Endometrial microvascular endothelial cells (primary cell): ENCODE data around the gene PIAS3. TPM values are rescaled to one million over a fixed set of nuclear protein-coding genes. Genes with fewer than 3 reads are reported as not detected.
"Not testable (repeated sequence)": the region's sequence is repeated elsewhere in the genome, so short reads cannot be mapped to it uniquely, and the experiment has no call there.

Experiments used
- in situ Hi-C: cut with HindIII; loops from 2 replicates; pipeline ENCODE4 v1.10.0; 2017; ENCODE audit warnings: low sequenced_read_pairs, low pct_unique_long_range_greater_than_20kb; ENCODE audit errors: inconsistent ontology term
- total RNA-seq: library from RNA; depleted of rRNA; stranded (reverse); fragments of >200 nt; gene quantifications from one replicate; pipeline ENCODE4 v1.2.3, GENCODE V29; 2015; ENCODE audit errors: inconsistent ontology term

The PIAS3 gene
- total RNA-seq, 1 donor from 2014 or later: 40.0 TPM

DNA sequence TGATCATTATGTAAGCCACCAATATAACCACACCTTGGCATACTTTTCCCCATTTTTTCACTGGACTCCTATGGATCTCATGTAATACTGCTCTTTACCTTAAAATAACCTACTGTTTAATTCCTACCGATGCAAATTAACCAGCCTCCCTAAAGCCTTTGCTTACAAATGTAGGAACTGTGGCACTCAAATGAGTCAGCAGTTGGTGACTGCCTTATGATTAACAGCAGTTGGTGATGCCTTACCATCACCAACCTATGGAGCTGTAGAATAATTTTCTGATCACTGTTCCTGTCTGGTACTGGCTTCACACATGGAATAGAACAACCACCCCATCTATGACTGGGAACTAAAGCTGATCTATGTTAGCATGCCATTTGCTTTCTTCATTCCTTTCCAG lies 21.2 kb downstream of the PIAS3 start:
- in situ Hi-C loops: no loop called here

DNA sequence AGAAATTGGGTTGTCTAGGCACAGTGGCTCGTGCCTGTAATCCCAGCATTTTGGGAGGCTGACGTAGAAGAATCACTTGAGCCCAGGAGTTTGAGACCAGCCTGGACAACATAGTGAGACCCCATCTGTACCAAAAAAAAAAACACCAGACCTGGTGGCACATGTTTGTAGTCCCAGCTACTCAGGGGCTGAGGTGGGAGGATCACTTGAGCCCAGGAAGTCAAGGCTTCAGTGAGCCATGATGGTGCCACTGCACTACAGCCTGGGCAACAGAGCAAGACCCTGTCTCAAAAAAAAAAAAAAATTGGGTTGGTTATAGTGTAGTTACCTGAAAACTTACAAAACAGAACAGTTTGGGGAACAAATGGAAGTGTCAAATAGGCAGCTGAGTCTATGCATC lies 28.1 kb downstream of the PIAS3 start:
- in situ Hi-C loops: not testable (repeated sequence)

DNA sequence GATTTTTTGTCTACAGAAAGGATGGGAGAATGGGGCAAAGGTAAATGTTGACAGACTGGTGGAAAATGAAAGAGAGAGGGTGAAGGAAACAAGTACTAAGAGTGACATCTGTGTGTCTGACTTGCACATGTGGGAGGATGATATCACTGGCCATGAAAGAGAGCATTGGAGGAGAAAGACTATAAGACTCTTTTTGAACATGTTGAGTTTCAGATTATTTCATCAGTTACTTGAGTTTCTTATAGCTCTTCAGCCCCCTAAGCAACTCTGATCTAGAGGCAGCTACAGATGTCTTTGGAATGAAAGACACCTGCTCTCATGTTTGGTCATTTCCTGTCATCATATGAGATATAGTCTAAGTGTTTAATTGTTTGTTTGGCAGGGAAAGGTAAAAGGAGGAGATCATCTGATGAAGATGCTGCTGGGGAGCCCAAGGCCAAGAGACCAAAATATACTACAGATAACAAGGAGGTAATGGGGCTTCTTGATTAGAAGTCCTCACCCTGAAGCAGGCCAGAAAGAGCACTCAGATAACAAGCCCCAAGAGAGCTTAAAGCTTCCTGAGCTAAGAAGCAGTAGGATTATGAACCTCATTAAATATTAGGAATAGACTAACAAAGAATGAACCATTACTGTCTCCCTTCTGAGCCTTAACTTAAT lies 30.4 kb downstream of the PIAS3 start:
- in situ Hi-C loops: no loop called here

DNA sequence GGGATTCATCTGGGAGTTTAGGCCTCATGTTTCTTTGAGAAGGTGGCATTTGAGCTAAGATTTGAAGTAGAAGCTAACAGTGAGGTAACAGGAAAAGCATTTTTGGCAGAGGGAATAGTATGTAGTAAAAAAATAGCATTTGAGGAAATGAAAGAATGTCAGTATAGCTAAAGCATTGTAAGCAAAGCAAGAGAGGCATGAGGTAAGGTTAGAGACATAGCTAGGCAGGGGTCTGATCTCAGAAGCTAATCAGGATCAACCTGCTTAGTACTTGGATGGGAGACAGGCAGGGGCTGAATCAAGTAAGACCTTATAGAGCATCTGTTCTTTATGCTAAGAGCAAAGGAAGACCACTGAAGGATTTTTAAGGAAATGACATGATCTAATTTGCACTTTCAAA lies 30.9 kb downstream of the PIAS3 start:
- in situ Hi-C loops: no loop called here

DNA sequence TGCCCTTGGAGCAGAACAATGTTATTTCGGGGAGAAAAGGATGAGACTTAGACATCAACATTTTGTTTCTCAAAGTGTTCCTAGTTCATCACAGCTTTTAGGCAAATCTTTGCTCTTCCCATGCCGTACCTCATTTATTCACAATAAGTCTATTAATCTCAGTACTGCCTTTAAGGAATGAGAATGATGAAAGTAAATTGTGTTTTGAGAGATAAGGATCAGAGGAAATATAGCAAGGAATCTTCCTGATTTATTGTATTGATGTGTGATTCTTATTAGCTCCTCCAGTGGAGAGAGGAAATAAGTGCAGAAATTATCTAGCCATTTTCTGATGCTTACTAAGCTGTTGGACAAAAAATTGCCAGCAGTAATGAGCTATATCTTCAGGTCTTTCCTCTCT lies 32.9 kb downstream of the PIAS3 start:
- in situ Hi-C loops: no loop called here

DNA sequence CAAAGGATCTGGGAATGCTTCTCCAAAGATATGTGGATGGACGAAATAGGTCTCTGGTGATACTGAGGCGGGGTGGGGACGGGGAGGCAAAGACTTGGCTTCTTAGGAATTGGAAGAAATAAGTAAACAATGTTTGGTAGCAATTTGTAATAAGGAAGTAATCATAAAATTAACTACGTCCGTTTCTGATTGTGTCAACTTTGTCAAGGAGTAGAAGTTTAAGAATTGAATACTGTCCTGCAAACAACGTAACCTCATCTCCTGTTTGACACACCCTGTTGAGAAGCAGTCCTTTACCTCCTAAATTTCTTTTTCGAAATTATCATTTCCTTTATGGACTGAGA lies 34.4 kb downstream of the PIAS3 start:
- in situ Hi-C loops: no loop called here

DNA sequence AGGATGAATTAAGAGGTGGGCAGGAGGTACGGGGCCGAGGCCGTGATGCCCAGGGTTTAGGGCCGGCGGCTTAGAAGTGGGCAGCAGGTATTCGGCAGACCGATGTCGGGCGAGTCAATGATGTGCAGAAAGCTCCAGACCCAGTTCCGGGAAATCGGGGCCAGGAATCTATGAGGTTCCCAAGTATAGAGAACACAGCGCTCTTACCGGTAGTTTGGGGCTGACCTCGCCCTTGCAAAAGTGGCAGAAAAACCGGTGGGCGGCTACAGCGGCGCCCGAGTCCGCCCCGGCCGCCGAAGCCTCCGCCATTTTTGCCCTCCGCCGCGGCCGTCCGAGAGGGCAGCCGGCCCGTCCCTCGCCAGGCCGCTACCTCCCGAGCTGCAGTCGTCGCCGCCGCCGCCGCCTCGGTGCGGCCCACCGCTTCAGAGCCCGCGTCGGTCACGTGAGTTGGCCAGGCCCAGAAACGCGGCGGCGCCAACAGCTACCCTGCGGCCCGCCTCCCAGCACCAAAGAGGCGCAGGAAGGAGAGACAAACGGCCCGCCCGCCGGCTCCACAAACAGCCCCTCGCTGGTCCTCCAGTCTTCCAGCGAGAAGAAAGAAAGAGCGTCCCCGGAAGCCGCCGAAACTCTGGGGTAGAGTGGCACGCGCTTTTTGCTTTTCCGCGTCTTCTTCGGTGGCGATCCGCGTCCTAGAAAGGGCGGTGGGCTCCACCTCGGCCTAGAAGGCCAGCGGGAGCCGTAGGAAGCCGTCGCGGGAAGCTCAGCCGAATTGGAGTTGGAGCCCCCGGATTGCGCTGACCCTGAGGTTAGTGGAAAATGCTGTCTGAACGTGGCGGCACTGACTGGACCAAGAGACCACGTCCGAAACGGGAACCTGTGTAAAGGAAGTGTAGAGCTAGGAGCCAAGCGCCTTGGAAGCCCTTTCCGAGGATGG lies 35.0 kb downstream of the PIAS3 start, which contains the start of the genes POLR3C and RNF115:
Gene POLR3C (plus strand): TSS at position 636 of the 934 bp plus-strand sequence. CDS start 1,577 bp downstream, outside the sequence.
Gene RNF115 (minus strand): TSS at position 531 of the 934 bp plus-strand sequence. CDS start 222 bp downstream, at position 309.
- in situ Hi-C loops: no loop called here

DNA sequence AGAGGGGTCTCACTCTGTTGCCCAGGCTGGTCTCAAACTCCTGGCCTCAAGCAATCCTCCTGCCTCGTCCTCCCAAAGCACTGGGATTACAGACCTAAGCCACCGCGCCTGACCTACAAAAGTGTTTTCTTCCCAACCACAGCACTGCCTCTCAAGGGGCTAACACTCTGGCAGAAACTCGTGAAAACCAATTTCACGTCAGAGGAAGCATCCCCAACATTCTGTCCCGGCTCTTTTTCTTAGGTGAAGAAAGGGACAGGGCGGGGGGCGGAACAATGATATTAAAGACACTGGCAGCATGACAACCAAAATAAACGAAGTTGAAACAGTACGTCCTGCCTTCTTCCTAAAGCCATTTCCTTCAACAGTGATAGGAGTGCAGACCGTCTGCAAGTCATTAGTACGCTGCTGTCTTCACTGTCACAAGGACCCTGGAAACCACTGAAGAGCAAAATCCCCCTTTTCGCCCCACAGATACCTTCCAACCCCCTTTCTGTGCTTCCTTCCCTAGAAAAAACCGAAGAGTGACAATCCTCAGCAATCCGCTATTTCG lies 36.0 kb downstream of the PIAS3 start:
- in situ Hi-C loops: not testable (repeated sequence)

DNA sequence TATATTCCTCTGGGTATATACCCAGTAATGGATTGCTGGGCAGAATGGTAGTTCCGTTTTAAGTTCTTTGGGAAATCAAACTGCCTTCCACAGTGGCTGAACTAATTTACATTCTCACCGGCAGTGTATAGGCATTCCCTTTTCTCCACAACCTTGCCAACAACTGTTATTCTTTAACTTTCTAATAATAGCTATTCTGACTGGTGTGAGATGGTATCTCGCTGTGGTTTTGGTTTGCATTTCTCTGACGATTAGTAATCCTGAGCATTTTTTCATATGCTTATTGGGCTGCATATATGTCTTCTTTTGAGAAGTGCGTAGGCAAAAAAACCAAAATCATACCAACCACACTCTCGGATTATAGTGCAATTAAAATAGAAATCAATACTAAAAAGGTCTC lies 40.8 kb downstream of the PIAS3 start:
- in situ Hi-C loops: not testable (repeated sequence)

DNA sequence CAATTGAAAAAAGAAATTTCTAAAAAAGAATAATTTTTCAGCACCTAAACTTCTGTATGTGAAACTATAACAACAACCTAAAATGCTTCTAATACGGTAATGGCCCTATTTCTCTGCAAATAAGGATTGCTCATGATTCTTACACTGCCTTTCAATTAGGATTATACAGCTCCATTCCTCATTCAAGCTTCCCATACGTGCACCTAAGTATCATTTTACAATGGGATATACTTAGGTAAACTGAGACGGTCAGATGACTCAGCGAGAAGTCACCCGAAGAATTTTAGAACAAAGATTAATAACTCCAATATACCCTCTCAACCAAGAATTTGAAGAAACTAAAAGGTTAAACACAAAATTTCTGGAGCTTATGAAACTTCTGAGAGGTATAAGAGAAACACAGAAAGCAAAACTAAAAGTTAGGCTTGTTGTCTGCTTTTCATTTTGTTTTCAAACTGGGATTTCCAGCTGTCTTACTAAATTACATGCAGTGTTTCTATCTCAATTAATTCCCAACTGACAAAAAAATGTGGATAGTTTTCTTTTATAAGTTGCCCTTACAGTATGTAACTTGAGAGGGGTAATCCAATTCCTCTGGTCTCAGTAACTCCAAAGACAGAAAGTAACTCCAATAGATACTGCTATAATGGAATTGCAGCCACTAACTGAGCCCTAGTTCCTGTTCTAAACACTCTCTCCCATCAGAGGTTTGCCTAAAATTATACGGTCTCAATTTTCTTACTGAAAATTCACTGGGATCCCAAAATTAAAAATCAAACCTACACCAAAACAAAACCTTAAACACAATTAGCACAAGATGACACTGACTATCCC lies 45.7 kb downstream of the PIAS3 start:
- in situ Hi-C loops: not testable (repeated sequence)

DNA sequence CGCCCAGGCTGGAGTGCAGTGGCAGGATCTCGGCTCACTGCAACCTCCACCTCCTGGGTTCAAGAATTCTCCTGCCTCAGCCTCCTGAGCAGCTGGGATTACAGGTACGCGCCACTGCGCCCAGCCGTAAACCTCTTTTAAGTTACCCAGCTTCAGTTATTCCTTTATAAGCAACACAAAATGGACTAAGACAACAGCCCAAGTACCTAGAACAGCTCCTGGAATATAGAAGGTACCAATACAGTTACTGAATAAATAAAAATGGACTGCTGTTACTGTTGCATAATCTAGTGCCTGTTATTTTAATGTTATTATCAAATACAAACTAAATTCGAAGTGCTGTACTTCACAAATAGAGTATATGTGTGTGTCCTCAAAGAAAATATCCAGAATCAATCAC lies 52.0 kb downstream of the PIAS3 start:
- in situ Hi-C loops: no loop called here

DNA sequence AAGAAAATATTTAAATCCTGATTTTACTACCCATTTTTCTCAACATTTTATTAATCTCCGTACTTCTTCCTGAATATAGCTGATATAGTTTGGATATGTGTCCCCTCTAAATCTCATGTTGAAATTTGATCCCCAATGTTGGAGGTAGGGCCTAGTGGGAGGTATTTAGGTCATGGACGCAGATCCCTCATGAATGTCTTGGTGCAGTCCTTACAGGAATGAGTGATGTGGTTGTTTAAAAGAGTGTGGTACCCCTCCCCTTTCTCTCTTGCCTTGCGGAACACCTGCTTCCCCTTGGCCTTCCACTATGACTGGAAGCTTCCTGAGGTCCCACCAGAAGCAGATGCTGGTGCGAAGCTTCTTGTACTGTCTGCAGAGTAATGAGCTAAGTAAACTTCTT lies 52.5 kb downstream of the PIAS3 start:
- in situ Hi-C loops: no loop called here

DNA sequence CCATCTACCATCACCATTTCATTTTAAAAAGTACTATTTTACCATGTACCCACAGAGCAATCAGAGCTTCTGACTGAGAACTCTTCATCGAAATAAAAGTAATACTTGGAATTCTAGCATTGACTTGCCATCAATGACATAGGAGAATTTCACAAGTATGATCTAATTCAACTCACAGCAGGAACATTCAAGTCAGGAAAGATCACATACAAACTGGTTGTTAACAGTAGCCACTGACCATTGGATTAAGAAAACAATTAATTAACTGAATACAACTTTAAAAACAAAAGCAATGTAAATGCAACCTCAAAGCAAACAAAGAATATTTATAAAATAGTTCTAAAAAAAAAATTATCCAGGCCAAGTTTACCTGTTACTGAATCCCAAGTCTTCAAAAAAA lies 53.8 kb downstream of the PIAS3 start:
- in situ Hi-C loops: no loop called here

DNA sequence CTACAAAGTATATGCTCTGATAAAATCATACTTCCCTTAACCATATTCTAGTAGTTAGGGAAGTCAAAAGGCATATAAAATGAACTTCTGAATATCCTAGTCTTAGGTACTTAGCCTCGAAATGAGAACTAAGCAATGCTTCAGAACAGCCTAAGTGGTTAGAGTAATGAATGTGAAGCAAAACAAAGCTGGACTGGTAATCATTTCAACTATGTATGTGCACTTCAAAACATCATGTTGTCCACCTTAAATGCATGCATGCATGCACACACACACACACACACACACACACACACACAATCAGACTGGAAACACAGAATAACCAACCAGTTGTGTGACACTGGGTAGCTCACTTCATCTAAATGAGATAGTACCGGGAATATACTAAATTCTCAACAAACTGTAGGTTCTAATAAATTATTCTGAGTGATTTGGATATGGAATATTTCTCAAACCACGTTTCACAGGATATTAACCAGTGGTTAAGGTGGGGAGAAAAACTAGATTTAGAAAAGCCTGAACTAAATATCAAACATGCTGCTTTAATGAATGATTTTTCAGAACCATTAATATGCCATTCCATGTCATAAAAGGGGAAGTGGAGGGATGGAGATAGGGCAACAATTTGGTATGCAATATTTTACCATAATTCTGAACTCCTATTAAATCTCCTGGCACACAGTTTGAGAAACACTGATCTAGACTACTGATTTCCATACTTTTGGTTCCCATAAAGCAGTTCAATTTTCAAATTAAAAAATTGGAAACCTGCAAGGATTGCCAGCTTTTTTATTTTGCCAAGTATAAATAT lies 54.4 kb downstream of the PIAS3 start:
- in situ Hi-C loops: no loop called here

DNA sequence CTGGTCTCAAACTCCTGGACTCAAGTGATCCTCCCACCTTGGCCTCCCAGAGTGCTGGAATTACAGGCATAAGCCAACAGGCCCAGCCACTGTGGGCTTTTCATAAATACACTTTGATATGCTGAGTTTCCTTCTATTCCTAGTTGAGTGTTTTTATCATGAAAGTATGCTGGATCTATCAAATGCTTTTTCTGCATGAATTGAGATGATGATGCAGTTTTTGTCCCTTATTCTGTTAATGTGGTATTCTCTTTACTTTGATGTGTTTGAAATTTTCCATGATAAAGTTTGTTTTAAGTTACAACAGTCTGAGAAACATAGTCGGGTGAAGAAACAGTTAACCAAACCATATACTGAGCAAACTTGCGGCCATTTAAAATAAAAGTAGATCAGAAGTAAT lies 59.1 kb downstream of the PIAS3 start:
- in situ Hi-C loops: no loop called here
